ENCODE data around the gene SLC26A8.
"Not testable (repeated sequence)": the region's sequence is repeated elsewhere in the genome, so short reads cannot be mapped to it uniquely, and the experiment has no call there.

GRCh38 chr6:35909571-35909970 lies 114.9 kb downstream of the SLC26A8 start:
- TF ChIP-seq ZNF746 (CRISPR knock-in tag; IDR thresholded peaks at IDR 0.05); KDM5A (IDR thresholded peaks at IDR 0.05; ENCODE audit: borderline replicate concordance, low read length): not testable (repeated sequence)
